Bronchial epithelial cell (primary cell): ENCODE measurements around the gene CLPTM1L. TPM values are rescaled to one million over a fixed set of nuclear protein-coding genes. Genes with fewer than 3 reads are reported as not detected.

Experiments used
- DNase-seq: peaks from one replicate; pipeline ENCODE4 v3.0.0-alpha.2; 2010; ENCODE audit warnings: low read depth
- FAIRE-seq: peaks from 2 replicates; lab custom pipeline; 2011; peaks lifted over from hg19 to GRCh38; lab: Jason Lieb, UNC
- H3K27me3 ChIP-seq: 2 replicates; pipeline ENCODE4 v1.5.1; 2011; ENCODE audit warnings: low read length; ENCODE audit not compliant: control insufficient read depth, insufficient read depth
- H3K36me3 ChIP-seq: 2 replicates; pipeline ENCODE4 v1.5.1; 2011; ENCODE audit warnings: low read length; ENCODE audit not compliant: control insufficient read depth, insufficient read depth
- H3K4me3 ChIP-seq: 2 replicates; pipeline ENCODE4 v1.5.1; 2011; ENCODE audit warnings: mild to moderate bottlenecking, low read depth, low read length, control low read depth
- total RNA-seq: library from RNA; depleted of rRNA; stranded (reverse); fragments of >200 nt; gene quantifications from 2 replicates; pipeline ENCODE4 v1.2.1, GENCODE V29; 2014
- TF ChIP-seq, protein P1 (sequence below): IDR thresholded peaks from 2 replicates; pipeline ENCODE4 v1.5.1; 2011; ENCODE audit warnings: mild to moderate bottlenecking, moderate library complexity, low read length, control low read depth, inconsistent platforms; ENCODE audit not compliant: insufficient read depth, severe bottlenecking

Gene CLPTM1L
- total RNA-seq, 1 donor from 2014 or later = 314 TPM

DNA sequence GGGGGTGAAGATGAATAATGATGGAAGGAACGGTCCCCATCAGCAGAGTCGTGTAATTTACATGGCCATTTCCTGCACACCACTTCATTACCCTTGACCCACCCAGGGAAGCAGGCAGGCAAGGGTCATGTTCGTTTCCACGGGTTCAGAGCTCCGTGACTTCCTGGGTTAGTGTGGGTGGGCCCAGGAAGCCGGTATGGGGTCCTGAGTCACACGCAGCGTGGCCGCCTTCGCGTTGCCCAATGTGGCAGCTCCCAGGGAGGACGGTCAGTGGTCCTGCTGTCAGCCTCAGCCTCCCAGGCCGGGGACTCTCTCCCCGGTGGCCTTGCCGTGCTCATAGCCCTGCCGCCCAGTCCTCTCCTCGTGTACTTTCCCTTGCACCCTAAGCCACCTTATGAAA is 44.9 kb downstream of the CLPTM1L start:
- FAIRE-seq (no peak), DNase-seq (no peak)
- H3K4me3 ChIP-seq = no peak overlapping the region
- no peaks in the 10 kb centered on the region for H3K36me3 ChIP-seq
- H3K27me3 ChIP-seq = no peaks in the 10 kb centered on the region
- TF ChIP-seq, protein P1, sequence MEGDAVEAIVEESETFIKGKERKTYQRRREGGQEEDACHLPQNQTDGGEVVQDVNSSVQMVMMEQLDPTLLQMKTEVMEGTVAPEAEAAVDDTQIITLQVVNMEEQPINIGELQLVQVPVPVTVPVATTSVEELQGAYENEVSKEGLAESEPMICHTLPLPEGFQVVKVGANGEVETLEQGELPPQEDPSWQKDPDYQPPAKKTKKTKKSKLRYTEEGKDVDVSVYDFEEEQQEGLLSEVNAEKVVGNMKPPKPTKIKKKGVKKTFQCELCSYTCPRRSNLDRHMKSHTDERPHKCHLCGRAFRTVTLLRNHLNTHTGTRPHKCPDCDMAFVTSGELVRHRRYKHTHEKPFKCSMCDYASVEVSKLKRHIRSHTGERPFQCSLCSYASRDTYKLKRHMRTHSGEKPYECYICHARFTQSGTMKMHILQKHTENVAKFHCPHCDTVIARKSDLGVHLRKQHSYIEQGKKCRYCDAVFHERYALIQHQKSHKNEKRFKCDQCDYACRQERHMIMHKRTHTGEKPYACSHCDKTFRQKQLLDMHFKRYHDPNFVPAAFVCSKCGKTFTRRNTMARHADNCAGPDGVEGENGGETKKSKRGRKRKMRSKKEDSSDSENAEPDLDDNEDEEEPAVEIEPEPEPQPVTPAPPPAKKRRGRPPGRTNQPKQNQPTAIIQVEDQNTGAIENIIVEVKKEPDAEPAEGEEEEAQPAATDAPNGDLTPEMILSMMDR = no peak

DNA sequence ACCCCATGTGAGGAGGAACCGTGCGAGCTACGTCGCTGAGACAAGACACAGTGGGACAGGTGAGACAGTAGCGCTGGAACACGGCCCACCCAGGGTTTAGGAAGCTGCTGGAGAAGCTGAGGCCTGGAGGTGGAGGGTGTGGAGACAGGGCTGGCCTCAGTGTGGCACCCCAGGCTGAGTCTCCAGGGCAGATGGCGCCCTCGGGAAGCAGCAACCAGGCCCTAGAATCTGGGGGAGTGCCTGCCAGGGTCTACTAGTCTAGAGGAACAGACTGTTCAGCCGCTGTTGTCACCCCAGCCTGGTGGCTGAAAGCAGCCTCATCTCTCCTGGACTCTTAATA is 45.4 kb downstream of the CLPTM1L start:
- no peak for DNase-seq
- Histone ChIP-seq H3K4me3 (no peak overlapping the region), H3K27me3 (no peaks in the 10 kb centered on the region), H3K36me3 (no peaks in the 10 kb centered on the region)
- no peak for FAIRE-seq
- TF ChIP-seq, protein P1 = no peak

DNA sequence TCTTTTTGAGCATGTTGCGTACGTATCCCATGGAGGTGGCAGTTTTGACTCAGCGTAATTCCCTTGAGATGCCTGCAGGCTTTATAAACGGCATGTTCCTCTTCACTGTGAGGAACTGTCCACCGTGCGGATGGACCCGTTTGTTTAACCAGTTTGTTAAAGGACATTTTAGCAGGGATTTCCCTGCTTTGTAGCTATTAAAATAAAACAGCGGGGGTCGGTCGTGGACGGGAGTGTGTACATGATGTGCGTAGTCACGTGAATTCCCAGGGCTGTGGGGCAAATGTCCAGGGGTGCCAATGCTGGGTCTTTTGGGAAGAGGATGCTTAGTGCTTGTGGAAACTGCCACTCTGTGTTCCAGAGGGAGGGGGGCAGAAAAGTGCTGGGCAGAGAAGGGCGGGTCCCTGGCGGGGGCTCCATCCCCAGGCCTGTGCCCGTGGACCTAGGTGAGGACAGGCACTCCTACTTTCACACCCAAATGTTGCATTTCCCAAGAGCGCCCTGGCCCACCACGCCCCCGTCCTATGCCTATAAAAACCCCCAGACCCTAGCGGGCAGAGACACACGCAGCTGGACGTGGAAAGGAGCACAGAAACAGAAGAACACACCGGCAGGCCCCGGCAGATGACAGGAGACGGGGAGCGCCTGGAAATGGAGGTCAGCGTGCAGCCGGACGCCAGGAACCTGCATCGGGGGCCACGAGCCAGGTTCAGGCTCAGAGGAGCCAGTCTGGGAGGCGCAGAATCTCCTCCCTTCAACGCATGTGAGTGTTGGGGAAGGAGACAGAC is 46.0 kb downstream of the CLPTM1L start:
- Histone ChIP-seq H3K36me3 (no peaks in the 10 kb centered on the region), H3K4me3 (no peak overlapping the region), H3K27me3 (no peaks in the 10 kb centered on the region)
- FAIRE-seq (no peak), DNase-seq (no peak)
- TF ChIP-seq, protein P1 = no peak

DNA sequence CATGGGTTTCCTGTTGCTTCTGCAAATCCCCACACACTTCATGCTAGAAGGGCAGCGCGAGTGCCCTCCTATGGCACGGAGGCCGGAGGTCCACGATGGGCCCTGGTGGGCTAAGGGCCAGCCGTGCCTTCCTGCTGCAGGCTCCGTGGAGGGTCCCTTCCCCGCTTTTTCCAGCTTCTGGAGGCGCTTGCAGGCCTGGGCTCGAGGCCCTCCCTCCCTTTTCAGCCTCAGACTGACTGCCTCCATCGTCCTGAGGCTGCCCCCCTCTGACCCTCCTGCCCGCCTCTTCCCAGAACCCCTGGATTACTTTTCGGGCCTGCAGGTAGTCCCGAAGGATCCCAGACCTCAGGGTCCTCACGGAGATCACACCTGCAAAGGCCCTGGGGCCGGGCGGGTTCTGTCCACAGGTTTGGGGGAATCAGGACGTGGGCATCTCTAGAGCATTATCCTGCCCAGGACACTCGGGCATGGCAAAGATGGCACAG is 46.8 kb downstream of the CLPTM1L start:
- Histone ChIP-seq H3K27me3 (no peaks in the 10 kb centered on the region), H3K4me3 (no peak overlapping the region), H3K36me3 (no peaks in the 10 kb centered on the region)
- DNase-seq (no peak), FAIRE-seq (no peak)
- TF ChIP-seq, protein P1 = no peak

DNA sequence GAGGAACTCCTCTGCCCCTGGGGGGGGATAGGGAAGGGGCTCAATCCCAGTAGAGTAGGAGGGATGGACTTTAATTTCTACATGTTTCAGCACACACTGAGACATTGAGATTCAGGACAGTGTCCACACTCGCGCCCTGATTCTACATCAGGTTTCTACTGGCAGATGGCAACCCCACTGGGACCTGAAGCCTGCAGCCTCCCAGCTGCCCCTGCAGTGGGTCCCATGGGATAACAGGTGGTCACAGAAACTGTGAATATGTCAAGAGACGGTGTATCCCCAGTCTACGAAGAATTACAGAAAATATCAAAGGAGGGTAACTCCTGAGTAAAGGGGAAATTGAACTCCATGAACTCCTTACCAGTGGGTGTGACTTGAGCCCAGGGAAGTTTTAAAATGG is 47.7 kb downstream of the CLPTM1L start:
- H3K4me3 ChIP-seq = no peak overlapping the region
- no peaks in the 10 kb centered on the region for H3K36me3 ChIP-seq
- H3K27me3 ChIP-seq = no peaks in the 10 kb centered on the region
- TF ChIP-seq, protein P1 = no peak
- FAIRE-seq (no peak), DNase-seq (no peak)
